GM18909 (cell line): ENCODE measurements around the gene RUVBL2.

Experiments
- ATAC-seq: cut with Tn5 transposase; IDR thresholded peaks from one replicate; pipeline ENCODE4 v1.9.1; 2021; ENCODE audit warnings: mild to moderate bottlenecking; ENCODE audit not compliant: unreplicated experiment, poor library complexity

The RUVBL2 gene

DNA sequence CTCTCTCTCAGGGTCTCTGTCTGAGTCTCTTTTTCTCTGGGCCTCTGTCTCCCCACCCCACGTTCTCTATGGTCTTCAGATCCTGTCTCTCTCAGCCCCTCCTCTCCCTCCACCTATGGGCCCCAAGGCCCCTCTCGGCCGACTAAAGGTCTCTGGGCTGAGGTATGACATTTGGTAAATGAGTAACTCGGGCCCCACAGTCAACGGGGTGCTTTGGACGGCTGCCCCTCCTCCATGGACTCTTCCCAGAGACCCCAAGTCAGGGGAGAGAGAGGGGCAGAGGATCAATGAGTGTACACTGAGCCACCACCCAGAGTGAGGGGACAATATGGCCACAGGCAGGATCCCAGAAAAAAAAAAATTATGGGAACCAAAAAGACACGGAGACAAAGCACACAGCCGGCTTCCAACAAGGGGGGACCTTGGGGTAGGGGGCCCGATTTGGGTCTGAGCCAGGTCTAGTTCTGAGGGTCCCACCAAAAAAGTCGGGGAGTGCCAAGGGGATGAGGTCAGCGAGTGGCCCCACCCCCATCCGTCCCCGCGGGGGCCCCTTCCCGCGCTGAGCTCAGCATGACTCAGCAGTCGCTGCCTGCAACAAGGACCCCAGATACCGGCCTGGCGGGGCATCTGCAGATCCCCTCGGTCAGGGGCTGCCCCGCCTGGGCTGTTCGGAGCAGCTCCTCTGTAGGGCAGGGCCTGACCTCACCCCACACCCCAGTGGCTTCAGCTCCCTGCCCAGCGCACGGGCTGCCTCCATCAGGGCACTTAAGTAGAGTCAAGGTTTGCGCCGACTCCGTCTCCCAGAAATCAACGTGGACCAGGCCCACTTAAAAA is 30.1 kb upstream of the RUVBL2 start:
- peak; percentile 22 for ATAC-seq

DNA sequence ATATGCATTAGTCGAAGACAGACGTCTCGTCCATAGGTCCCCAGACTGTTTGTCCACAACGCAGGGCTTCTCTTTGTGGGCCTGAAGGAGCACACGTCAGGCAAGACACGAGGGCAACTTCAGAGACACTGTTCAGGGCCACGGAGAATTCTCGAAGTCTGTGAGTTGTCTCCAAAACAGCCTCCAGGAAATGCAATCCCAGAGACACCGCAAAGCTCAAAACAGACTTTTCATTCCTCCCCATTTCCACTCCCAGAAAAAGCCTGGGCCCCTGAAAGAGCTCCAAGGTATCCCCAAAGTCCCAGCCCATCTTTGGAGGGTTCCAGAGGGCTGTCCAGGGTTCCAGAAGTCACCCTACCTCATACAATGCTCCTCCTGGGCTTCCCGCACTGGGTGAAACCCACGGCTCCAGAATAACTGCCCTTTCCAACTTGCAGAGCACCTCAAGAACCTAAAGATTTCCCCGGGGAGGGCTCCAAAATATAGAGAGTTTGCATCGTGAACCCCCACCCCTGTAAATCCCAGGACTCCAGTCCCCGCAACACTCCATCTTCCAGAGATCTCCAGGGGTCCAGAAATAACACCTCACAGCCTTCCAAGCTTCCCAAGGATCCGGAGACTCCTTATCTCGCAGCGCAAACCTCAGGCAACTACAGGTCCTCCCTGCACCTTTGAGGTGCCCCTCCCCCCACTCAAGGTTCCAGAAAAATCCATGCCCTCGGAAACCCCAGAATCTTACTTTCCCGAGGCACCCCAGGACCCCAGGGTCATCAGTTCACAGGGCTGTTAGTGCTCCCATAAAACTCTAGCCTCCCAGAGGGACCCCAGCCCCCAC is 29.3 kb upstream of the RUVBL2 start:
- no peak for ATAC-seq

DNA sequence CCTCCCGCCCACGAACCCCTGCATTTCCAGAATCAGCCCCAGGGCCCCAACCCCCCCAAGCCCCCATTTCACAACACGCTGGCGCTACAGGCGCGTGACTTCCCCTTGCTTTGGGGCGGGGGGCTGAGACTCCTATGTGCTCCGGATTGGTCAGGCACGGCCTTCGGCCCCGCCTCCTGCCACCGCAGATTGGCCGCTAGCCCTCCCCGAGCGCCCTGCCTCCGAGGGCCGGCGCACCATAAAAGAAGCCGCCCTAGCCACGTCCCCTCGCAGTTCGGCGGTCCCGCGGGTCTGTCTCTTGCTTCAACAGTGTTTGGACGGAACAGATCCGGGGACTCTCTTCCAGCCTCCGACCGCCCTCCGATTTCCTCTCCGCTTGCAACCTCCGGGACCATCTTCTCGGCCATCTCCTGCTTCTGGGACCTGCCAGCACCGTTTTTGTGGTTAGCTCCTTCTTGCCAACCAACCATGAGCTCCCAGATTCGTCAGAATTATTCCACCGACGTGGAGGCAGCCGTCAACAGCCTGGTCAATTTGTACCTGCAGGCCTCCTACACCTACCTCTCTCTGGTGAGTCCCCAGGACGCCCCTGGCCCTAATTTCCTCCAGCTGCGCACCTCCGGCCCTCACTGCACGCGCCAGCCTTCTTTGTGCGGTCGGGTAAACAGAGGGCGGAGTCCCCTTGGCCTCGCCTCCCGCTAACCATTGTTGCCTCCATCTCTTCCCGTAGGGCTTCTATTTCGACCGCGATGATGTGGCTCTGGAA is 28.5 kb upstream of the RUVBL2 start, which contains the start of gene FTL:
FTL (plus strand) TSS at position 270 of the 766 bp plus-strand sequence; CDS start at position 469, 199 bp downstream.
- ATAC-seq = peak; percentile 58

DNA sequence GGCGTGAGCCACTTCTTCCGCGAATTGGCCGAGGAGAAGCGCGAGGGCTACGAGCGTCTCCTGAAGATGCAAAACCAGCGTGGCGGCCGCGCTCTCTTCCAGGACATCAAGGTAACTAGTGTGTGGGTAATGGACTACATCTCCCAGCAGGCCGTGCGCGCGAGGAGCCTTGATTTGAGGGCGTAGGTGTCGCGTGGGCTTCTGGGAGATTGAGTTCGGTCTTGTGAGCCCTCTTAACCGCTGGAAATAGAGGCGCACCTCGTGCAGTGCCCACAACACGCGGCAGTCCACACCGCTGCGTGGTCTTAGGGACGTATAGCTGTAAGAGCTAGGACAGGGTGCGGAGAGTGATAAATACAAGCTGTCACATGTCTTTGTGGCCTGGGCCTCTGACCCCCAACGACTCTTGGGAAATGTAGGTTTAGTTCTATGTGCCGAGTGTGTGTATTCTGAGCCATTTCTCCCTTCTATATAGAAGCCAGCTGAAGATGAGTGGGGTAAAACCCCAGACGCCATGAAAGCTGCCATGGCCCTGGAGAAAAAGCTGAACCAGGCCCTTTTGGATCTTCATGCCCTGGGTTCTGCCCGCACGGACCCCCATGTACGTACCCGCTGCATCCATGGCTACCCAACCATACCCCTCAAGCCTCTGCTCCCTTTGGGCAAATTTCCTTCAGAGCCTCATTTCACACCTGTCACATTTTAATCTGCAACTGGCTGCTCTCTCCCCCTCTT is 27.7 kb upstream of the RUVBL2 start:
- peak; percentile 23 for ATAC-seq

DNA sequence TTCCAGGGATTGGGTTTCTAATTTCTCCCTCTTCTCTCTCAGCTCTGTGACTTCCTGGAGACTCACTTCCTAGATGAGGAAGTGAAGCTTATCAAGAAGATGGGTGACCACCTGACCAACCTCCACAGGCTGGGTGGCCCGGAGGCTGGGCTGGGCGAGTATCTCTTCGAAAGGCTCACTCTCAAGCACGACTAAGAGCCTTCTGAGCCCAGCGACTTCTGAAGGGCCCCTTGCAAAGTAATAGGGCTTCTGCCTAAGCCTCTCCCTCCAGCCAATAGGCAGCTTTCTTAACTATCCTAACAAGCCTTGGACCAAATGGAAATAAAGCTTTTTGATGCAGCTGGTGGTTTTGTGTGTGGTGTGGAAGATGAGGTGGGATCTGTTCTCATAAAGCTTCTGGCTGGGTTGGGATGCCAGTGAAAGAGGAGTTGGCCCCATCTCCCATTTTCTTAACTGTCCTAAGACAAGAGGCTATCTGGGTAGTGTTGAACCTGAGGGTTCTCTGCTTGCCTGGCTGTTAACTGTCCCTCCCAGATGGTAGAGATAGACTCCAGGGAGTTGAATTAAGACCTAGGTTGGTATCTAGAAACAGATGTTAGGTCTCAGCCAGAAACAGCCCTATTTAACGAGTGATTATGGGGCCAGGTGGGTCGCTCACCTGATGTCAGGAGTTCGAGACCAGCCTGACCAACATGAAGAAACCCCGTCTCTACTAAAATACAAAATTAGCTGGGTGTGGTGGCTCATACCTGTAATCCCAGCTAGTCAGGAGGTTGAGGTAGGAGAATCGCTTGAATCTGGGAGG is 26.9 kb upstream of the RUVBL2 start:
- no peak for ATAC-seq

DNA sequence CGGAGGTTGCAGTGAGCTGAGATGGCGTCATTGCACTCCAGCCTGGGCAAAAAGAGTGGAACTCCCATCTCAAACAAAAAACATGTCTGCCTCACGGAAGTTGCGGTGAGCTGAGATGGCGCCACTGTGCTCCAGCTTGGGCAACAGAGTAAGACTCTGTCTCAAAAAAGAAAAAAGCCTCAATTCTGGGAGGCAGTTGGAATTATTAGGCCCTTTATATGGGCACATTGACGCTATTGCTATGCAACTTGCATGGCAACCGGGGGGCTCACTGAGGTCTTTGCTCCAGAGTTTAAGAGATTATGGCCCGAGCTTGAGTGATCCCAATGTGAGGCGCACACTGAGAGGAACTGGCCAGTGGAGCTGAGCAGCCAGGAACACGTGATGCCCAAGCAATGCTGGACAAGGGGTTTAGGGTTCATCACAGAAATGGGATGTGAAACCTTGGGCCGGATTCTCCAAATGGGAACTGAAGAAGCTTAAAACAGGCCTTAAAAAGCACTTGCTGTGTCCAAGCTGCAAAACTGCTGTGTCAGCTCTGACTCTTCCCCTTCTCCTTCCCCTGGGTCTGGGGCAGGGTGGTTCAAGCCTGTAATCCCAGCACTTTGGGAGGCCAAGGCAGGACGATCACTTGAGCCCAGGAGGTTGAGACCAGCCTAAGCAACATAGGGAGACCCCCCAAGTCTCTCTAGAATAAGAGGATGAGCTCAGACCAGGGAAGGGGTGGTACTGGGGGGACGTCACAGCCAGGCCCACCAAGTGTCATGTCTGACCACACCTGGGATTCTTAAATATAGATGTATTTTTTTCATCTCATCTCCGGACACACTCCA is 26.1 kb upstream of the RUVBL2 start:
- no peak for ATAC-seq

DNA sequence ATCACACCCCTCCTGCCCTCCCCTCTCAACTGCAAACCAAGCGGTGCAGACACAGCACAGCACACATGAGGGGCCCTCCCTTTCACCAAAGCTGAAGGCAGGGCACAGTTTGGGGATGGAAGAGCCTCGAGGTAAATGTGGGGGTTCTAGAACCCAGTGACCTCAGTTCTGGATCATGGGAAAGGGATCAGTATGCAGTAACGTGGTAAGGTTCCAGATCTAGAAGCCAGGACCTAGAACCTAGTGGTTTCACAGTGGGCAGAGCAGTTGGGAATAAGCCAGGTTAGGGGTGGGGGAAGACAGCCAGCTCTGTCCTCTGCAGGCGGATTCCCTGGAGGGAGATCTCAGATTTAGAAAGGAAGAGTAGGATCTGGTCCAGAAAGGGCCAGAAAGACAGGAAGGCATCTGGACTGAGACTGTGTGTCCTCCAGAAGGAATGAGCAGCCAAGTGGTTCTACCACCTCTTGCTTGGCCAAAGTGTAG is 25.5 kb upstream of the RUVBL2 start:
- no peak for ATAC-seq

DNA sequence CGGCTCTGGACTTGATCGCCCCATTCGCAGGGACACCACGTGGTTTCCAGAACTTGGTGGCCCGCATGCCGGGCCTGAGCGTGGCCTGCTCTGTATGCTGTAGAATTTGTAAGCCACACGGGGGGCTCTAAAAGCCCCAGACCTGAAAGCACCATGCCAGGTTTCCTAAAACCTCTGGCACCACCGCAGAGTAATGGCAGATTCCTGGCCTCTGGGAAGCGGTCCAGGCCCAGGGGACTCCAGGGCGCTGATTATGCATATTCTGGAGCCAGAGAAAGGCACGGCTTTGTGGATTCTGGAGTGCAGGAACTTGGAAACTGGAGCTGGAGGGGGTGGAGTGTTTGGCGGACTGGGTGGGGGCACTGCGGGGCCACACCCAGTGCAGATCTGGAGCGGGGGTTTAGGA is 24.9 kb upstream of the RUVBL2 start:
- ATAC-seq = no peak

DNA sequence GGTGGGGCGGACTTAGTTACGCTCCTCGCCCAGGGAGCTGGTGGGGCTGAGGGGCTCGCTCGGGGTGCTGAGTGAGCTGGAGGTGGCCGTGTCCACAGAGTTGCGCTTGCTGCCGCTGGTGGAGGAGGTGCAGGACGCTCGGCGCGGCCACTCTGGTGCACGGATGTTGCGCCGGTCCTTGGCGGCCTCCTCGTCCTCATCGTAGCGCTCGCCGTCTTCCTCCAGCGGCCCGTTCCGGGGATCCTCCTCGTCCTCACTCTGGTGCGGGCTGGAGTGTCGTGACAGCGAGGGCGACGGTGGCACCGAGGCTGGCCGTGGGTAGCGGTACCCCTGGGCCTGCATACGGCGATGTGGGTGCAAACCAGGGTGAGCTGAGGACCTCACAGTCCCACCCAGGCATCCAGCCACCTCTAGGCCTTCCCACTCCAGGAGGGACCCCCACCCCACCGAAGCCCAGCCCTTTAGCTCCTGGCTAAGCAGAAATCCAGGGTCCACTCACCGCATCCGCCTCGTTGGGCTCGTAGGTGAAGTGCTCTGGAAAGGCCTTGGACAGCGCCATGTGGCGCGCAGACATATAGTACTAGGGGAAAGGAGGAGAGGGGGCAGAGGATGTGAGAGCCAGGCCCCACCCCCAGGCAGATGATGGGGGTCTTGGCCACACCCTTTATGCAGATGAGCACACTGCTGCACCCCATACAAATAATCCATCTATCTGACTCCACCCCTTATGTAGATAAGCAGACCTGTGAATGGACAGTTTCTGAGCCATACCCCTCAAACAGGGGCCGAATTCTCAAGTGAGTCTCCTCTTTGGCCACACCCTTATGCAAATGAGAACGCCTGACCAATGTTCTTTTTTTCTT is 24.2 kb upstream of the RUVBL2 start:
- no peak for ATAC-seq

DNA sequence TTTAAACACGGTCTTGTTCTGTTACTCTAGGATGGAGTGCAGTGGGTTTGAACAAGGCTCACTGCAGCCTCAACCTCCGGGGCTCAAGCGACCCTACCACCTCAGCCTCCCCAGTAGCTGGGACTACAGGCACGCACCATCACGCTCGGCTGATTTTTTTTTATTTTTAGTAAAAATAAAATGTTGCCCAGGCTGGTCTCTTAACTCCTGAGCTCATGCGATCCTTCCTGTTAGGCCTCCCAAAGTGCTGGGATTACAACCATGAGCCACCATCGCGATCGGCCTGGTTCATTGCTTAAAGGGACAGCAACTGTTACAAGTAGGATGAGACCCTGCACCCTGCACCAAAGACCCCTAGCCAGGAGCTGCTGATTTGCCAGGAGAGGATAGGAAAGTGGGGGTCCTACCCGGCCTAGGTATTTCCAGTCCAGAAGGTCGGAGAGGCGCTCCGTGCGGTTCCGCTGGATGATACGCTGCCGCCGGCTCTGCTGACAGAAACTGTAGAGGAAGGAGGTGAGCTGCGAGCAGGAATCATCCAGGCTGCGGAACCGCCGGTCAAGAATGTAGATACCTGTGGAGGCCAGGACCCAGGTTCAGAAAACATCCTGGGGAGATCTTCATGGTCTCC is 23.4 kb upstream of the RUVBL2 start:
- ATAC-seq = no peak

DNA sequence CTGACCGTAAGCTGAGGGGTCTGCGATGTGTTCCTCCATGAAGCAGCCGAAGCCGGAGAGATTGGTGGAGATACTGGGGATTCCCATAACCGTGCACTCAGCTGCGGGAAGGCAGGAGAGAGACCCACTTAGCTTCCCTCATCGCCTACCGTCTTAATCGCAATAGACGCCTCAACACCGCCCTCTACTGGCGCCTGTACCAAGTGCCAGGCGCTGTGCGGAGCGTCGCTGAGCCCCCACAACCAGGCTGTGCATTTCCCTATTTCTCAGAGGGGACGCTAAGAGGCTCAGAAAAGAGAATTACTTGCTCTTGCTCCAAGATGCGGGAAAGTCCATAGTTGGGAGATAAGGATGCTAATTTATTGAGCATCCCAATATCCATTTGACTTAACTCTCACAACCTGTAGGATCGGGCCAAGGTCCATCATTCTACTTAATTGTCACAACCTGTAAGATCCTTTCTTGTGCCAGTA is 22.7 kb upstream of the RUVBL2 start:
- no peak for ATAC-seq

DNA sequence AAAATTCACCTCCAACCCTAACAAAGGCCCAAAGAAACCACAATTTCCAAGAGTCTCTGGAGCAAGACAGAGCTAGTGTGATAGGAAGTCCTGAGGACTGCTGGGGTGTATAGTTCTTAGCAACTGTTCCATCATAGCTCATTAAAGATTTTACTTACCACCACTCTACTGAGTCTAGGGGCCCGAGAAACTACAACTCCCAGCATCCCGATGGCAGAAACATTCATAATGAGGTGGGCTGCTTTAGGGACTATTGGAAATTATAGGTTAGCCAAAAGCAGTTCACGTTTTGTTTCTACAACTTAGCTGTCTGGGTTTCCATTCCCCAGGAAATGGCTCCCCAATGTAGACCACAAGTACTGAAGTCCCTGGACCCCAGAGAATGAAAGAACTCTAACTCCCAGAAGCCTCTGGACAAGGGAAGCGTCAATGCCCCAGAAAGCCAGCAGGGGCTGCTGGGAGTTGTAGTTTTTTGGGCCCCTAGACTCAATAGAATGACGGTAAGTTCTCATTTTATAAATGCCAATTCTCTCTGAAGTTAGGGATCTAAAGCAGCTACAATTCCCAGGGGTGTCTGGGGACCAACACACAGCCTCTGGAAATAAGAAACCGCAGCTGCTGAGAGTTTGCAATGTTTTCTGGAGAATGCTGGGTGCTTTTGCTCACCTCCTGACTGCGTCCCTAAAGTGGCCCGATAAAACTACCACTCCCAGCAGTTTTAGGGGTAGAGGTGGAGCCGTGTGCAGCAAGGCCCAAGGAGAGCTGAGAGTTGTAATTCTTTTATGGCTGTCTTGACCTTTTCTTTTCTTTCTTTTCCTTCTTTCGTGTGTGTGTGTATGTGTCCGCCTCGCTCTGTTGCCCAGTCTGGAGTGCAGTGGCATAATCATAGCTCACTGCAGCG is 17.5 kb upstream of the RUVBL2 start:
- no peak for ATAC-seq

DNA sequence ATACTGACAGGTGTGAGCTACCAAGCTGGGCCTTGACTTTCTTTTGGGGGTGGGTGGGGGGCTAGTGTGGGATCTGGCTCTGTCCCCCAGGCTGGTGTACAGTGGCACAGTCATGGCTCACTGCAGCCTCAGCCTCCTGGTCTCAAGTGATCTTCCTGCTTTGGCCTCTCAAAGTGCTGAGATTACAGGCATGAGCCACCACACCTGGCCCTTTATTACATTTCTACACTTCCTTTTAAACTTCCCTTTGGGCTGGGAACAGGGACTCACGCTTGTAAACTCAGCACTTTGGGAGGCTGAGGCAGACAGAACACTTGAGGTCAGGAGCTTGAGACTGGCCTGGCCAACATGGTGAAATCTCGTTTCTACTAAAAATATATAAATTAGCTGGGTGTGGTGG is 16.6 kb upstream of the RUVBL2 start:
- ATAC-seq = no peak

DNA sequence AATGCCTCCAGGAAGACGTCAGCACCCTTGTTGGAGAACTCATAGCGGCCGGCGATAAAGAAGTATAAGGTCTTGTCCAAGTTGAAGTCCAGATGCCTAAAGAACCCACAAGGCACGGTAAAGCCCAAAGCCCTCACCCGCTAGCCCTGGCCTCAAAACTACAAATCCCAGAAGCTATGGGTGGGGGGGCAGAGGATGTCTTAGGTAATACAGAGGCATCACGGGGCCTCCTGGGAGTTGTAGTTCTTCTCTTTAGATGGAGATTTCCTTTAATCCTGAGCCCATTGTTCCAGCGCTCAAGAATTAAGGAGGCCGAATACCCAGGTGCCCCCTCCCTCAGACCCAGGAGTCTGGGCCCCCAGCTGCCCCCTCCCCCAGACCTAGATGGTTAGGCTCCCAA is 11.4 kb upstream of the RUVBL2 start:
- ATAC-seq = no peak

DNA sequence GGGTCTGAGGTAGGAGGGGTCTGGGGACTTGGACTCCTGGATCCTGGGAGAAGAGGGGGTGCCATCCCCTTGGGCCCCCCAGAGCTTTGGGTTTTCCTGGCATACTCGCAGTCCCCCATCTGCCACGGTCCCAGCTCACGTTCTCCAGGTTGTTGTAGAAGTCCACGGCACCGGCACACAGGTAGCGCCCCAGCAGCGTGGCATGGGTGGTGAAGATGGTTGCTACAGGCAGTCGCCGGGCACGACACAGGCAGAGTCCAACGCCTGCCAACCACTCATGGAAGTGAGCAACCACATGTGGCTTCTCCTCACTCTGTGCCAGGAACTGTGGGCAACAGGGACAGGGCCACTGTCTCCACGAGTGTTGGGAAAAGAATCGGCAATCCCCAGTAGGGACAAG is 8.0 kb upstream of the RUVBL2 start:
- ATAC-seq = no peak

DNA sequence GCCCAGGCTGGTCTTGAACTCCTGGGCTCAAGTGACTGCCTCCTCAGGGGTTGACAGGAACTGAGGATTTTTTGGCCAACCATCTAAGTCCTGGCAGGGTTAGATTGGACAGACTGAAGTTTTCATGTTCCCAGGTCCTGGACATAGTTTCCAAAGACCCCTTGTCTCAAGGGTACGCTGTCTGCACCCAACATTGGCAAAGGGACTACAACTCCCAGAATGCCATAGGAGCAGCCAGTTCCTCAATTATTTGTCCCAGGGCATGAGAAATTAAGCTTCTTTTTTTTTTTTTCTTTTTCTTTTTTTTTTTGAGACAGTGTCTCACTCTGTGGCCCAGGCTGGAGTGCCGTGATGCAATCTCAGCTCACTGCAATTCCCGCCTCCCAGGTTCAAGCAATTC is 7.5 kb upstream of the RUVBL2 start:
- no peak for ATAC-seq
